GM21367 (cell line): ENCODE measurements around the gene LILRA6.
A peak's percentile ranks its signal among the peaks of the same experiment; 100 is the strongest.

Source experiments
- ATAC-seq: cut with Tn5 transposase; IDR thresholded peaks from one replicate; pipeline ENCODE4 v1.9.1; 2021; ENCODE audit not compliant: unreplicated experiment

LILRA6 gene

GRCh38 chr19:54189145-54189734 is 53.4 kb downstream of the LILRA6 start, which contains the start of gene MBOAT7:
TSS of gene MBOAT7 (minus strand) at chr19:54189580. CDS start at chr19:54188508, 1,072 bp downstream.
- peak; percentile 6 for ATAC-seq

DNA sequence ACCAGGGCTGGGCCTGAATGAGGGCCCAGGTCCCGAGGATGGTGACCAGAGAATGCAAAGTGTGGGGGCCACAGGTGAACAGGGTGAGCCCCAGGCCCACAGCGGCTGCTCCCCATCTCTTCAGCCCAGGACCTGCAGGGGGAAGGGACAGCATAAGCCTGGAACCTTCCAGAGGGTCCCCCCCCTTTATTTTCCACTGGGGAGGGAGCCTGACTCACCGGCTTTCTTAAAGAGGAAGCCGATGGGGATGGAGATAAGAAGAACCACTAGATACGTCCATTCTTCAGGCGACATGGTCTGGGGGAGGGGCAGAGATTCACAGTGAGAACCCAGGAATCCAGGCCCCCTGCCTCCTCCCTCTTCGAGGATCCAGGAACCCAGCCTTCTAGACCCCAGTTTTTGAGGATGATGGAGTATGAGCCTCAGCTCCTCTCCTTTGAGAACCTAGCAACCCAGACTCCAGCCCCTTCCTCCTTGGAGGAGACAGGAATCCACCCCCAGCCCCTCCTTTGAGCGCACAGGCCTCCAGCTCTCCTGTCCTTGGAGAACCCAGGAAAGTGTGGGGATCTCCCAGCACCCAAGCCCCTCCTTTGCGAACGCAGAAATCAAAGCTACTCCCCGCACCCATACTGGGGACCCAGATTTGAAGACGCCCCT is 54.2 kb downstream of the LILRA6 start:
- no peak for ATAC-seq

GRCh38 chr19:54186934-54187381 is 55.6 kb downstream of the LILRA6 start:
- no peak for ATAC-seq
